ENCODE measurements around the gene MAT2B. TPM values are rescaled to one million over a fixed set of nuclear protein-coding genes. Genes with fewer than 3 reads are reported as not detected.

Gene MAT2B
- polyA plus RNA-seq, 1 of the 3 experiments (the other 2 are of a cell fraction) = 30.1 TPM

- Histone ChIP-seq H4K20me1 (ENCODE audit: insufficient read depth) (no peaks in the 10 kb centered on the region), H3K36me3 (replicated peaks in 1 of 2; ENCODE audit: control insufficient read depth in 1 of 2, insufficient read depth in 2 of 2, low read length in 1 of 2) (peaks cover 17 to 41% of the 10 kb centered on the region in 2 experiments), H3K79me2 (ENCODE audit: insufficient read depth) (peaks cover 11% of the 10 kb centered on the region; the same call in 1 of the 2 replicates), H3K9ac (no peak overlapping the region), H2AFZ (ENCODE audit: low read depth) (no peak overlapping the region), H3K9me3 (no peaks in the 10 kb centered on the region), H3K27me3 (ENCODE audit: insufficient read depth) (no peaks in the 10 kb centered on the region), H3K4me3 (ENCODE audit: low read depth in 2 of 2, low read length in 1 of 2) (no peak overlapping the region), H3F3A (replicated peaks; ENCODE audit: insufficient read depth) (no peaks in the 10 kb centered on the region), H3K27ac (ENCODE audit: low read depth in 2 of 2, low read length in 1 of 2) (no peak overlapping the region), H3K4me1 (ENCODE audit: control insufficient read depth in 1 of 2, insufficient read depth in 2 of 2, low read depth in 1 of 2, low read length in 1 of 2) (no peaks in the 10 kb centered on the region; a peak in 1 of 4 replicates), H3K4me2 (no peak overlapping the region), H3K9me2 (no peaks in the 10 kb centered on the region)
- POLR2A ChIA-PET = no interaction called here
- 96% methylated on average over 3 of the region's 3 CpGs for WGBS (ENCODE audit: low lambda C conversion rate)
- no peak for DNase-seq
- CTCF ChIA-PET = interaction anchor here (0.9 to 1.3 kb wide), 2 partner anchors 13 to 16 kb away, joined by 3 to 9 read pairs; no protein-coding TSS in a partner anchor
- TF ChIP-seq CHD2 (IDR thresholded peaks at IDR 0.05; ENCODE audit: low read length, partially characterized antibody) = no peak
- no peak for TF ChIP-seq CTCF (IDR thresholded peaks at IDR 0.05)
- no peak for TF ChIP-seq EZH2phosphoT487 (IDR thresholded peaks at IDR 0.05; ENCODE audit: borderline replicate concordance, low read depth)
- no peak for TF ChIP-seq YY1 (IDR thresholded peaks at IDR 0.05; ENCODE audit: low read depth)
Observed at GRCh38 chr5:163489745-163490075, 15.7 kb upstream of the MAT2B start.

GRCh38 chr5:163496286-163496685 lies 9.1 kb upstream of the MAT2B start:
- no peak overlapping the region for H3K4me2 ChIP-seq
- TF ChIP-seq RXRA (IDR thresholded peaks at IDR 0.05; ENCODE audit: borderline replicate concordance, low read depth) (no peak), POLR2AphosphoS5 (IDR thresholded peaks at IDR 0.05; ENCODE audit: low read depth, low read length) (no peak), REST (IDR thresholded peaks at IDR 0.05; ENCODE audit: low read depth, low read length) (no peak), CHD2 (IDR thresholded peaks at IDR 0.05; ENCODE audit: low read length, partially characterized antibody) (no peak), GATA2 (CRISPR knock-in tag; IDR thresholded peaks at IDR 0.05) (no peak), RFX5 (IDR thresholded peaks at IDR 0.05; ENCODE audit: low read length) (no peak), TAF1 (IDR thresholded peaks at IDR 0.05; ENCODE audit: borderline replicate concordance, low read depth, low read length) (no peak), FOXJ3 (CRISPR knock-in tag; IDR thresholded peaks at IDR 0.05) (no peak), NRF1 (IDR thresholded peaks at IDR 0.05; ENCODE audit: low read depth, low read length) (no peak), USF2 (IDR thresholded peaks at IDR 0.05; ENCODE audit: borderline replicate concordance, low read depth, low read length) (no peak), EZH2phosphoT487 (IDR thresholded peaks at IDR 0.05; ENCODE audit: borderline replicate concordance, low read depth) (no peak), TCF12 (IDR thresholded peaks at IDR 0.05) (no peak), RAD21 (IDR thresholded peaks at IDR 0.05; ENCODE audit: low read length) (no peak), PBX3 (IDR thresholded peaks at IDR 0.05) (no peak), MEF2A (IDR thresholded peaks at IDR 0.05; ENCODE audit: borderline replicate concordance, low read depth) (no peak), CTCF (IDR thresholded peaks at IDR 0.05) (no peak)

More at GRCh38 chr5:163496286-163496685, 9.1 kb upstream of the MAT2B start:
- no peaks in the 10 kb centered on the region for H3K9me3 ChIP-seq
- H3K36me3 ChIP-seq (replicated peaks in 1 of 2; ENCODE audit: control insufficient read depth in 1 of 2, insufficient read depth in 2 of 2, low read length in 1 of 2) = peaks cover 5 to 8% of the 10 kb centered on the region in 2 experiments
- WGBS (ENCODE audit: low lambda C conversion rate) = 100% methylated on average over 1 of the region's 1 CpG
- no peaks in the 10 kb centered on the region for H3F3A ChIP-seq (replicated peaks; ENCODE audit: insufficient read depth)
- DNase-seq = no peak
- H4K20me1 ChIP-seq (ENCODE audit: insufficient read depth) = no peaks in the 10 kb centered on the region
- H3K9me2 ChIP-seq = no peaks in the 10 kb centered on the region
- CTCF ChIA-PET = interaction anchor here (1.1 to 2.6 kb wide), 2 partner anchors 13 to 22 kb away, joined by 3 to 9 read pairs; no protein-coding TSS in a partner anchor
- no peaks in the 10 kb centered on the region for H3K27me3 ChIP-seq (ENCODE audit: insufficient read depth)
- peak overlapping the region; percentile 67; the same call in 1 of the 2 replicates for H2AFZ ChIP-seq (ENCODE audit: low read depth)
- H3K4me3 ChIP-seq (ENCODE audit: low read depth in 2 of 2, low read length in 1 of 2) = no peak overlapping the region
- no peak overlapping the region for H3K27ac ChIP-seq (ENCODE audit: low read depth in 2 of 2, low read length in 1 of 2)
- H3K4me1 ChIP-seq (ENCODE audit: control insufficient read depth in 1 of 2, insufficient read depth in 2 of 2, low read depth in 1 of 2, low read length in 1 of 2) = no peaks in the 10 kb centered on the region
- H3K9ac ChIP-seq = no peak overlapping the region
- POLR2A ChIA-PET = no interaction called here
- H3K79me2 ChIP-seq (ENCODE audit: insufficient read depth) = no peaks in the 10 kb centered on the region

All from SK-N-SH (cell line).